Mucosa of stomach (tissue), 1 donor: ENCODE data around the gene FAU.
A peak's percentile ranks its signal among the peaks of the same experiment; 100 is the strongest.

Source experiments
- H3K27me3 ChIP-seq: one replicate; pipeline ENCODE4 v1.7.0; 2013; ENCODE audit warnings: mild to moderate bottlenecking, low read length; ENCODE audit not compliant: control insufficient read depth, insufficient read depth
- H3K36me3 ChIP-seq: one replicate; pipeline ENCODE4 v1.7.0; 2013; ENCODE audit warnings: low read length; ENCODE audit not compliant: control insufficient read depth, insufficient read depth
- H3K4me1 ChIP-seq: one replicate; pipeline ENCODE4 v1.7.0; 2013; ENCODE audit warnings: mild to moderate bottlenecking, low read length; ENCODE audit not compliant: control insufficient read depth, insufficient read depth
- H3K4me3 ChIP-seq: one replicate; pipeline ENCODE4 v1.7.0; 2013; ENCODE audit warnings: low read length
- H3K9ac ChIP-seq: one replicate; pipeline ENCODE4 v1.7.0; 2013; ENCODE audit warnings: mild to moderate bottlenecking, low read length, moderate library complexity
- H3K9me3 ChIP-seq: one replicate; pipeline ENCODE4 v1.7.0; 2013; ENCODE audit warnings: mild to moderate bottlenecking, low read length, moderate library complexity; ENCODE audit not compliant: control insufficient read depth
- donor health status: Pancreatic carcinoma.

The FAU gene

DNA sequence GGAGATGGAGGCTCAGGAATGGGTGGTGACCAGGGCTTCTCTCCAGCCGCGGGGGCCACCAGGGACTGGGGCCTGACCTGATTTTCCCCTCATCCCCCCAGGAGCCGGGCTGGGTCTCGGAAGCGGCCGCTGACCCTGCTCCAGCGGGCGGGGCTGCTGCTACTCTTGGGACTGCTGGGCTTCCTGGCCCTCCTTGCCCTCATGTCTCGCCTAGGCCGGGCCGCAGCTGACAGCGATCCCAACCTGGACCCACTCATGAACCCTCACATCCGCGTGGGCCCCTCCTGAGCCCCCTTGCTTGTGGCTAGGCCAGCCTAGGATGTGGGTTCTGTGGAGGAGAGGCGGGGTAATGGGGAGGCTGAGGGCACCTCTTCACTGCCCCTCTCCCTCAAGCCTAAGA is 34.1 kb downstream of the FAU start:
- H3K4me3 ChIP-seq: no peak overlapping the region
- no peak overlapping the region for H3K9ac ChIP-seq
- no peaks in the 10 kb centered on the region for H3K27me3 ChIP-seq
- no peaks in the 10 kb centered on the region for H3K9me3 ChIP-seq
- peaks cover 18% of the 10 kb centered on the region for H3K4me1 ChIP-seq
- no peaks in the 10 kb centered on the region for H3K36me3 ChIP-seq

DNA sequence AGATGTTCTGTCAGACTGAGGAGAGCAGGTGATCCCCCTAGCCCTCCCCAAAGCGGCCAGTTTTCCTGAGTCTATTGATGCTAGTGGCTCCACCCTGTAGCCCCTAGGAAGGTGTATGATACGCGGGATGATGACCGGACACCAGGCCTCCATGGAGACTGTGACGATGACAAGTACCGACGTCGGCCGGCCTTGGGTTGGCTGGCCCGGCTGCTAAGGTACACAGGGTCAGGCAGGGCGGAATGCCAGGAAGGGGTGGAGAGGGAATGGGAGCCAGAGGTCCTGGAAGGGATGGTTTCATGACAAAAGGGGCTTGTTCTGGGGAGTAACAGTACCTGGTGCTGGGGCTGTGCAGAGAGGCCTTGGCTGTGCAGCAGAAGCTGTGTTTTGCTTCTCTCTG is 34.7 kb downstream of the FAU start:
- Histone ChIP-seq H3K27me3 (no peaks in the 10 kb centered on the region), H3K4me1 (peaks cover 18% of the 10 kb centered on the region), H3K36me3 (no peaks in the 10 kb centered on the region)

DNA sequence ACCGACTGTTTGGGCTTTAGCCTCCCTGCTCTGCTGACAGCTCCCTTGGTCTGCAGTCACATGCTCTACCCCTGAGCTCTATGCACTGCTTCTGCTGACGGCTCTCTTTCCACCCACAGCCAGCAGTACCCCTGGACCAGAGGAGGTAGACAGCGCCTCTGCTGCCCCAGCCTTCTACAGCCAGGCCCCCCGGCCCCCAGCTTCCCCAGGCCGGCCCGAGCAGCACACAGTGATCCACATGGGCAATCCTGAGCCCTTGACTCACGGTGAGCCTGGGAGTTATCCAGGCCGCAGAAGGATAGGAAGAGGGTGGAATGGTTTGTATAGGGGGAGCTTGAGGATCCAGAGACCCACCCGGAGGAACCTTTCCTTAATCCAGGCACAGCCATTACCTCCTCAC is 35.1 kb downstream of the FAU start:
- H3K9ac ChIP-seq: no peak overlapping the region

More for the DNA sequence above, 34.7 kb downstream of the FAU start:
- H3K9ac ChIP-seq: no peak overlapping the region
- no peak overlapping the region for H3K4me3 ChIP-seq
- no peaks in the 10 kb centered on the region for H3K9me3 ChIP-seq

DNA sequence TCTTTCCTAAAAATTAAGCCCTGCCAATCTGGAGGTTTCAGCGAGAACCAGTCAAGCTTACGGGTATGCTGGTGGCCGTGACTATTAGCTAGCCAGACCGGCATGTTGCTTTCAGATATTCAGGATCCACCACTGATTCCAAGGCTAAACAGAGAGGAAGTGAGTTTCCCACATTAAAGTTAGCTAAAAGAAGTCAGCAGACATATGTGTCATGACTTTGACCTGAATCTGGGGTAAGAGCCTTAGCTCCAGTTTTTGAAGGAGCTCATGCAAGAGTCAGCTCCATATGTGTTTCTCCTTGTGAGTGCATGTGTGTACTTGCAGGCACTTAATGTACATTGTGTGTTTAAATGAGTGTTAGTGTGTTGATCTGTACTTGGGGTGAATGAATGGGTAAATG is 36.5 kb downstream of the FAU start:
- peaks cover 18% of the 10 kb centered on the region for H3K4me1 ChIP-seq
- H3K36me3 ChIP-seq: no peaks in the 10 kb centered on the region
- no peaks in the 10 kb centered on the region for H3K9me3 ChIP-seq
- no peak overlapping the region for H3K4me3 ChIP-seq
- no peaks in the 10 kb centered on the region for H3K27me3 ChIP-seq
- H3K9ac ChIP-seq: no peak overlapping the region

More for the DNA sequence above, 35.1 kb downstream of the FAU start:
- Histone ChIP-seq H3K4me3 (no peak overlapping the region), H3K4me1 (peaks cover 18% of the 10 kb centered on the region), H3K36me3 (no peaks in the 10 kb centered on the region), H3K27me3 (no peaks in the 10 kb centered on the region), H3K9me3 (no peaks in the 10 kb centered on the region)

DNA sequence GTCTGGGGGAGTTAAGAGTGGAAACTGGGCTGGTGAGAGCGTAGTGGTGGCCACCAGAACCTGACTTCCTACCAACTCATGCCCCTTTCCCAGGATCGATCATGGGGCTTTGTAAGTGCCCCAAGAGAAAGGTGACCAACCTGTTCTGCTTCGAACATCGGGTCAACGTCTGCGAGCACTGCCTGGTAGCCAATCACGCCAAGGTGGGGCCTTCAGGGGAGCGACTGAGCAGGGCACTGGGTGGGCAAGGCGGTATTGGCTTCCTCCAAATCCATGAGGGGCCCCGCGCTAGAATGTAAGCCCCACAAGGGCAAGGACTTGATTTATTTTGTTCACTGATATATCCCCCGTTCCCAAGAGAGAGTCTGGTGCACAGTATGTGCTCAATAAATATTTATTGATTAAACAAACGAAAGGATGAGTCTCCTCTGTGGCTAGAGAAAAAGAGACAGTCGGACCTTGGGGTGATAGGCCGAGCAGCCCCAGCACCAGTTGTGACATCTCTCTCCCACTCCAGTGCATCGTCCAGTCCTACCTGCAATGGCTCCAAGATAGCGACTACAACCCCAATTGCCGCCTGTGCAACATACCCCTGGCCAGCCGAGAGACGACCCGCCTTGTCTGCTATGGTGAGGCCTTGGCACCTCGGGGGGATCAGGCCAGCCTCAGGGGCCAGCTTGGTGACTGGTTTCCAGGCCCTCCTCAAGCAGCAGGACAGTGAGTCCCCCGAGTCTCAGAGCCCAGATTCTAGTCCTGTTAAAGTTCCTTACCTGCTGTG is 37.1 kb downstream of the FAU start:
- H3K27me3 ChIP-seq: no peaks in the 10 kb centered on the region
- no peaks in the 10 kb centered on the region for H3K36me3 ChIP-seq
- peaks cover 18% of the 10 kb centered on the region for H3K4me1 ChIP-seq
- peak overlapping the region; percentile 85 for H3K4me3 ChIP-seq
- peak overlapping the region; percentile 88 for H3K9ac ChIP-seq
- H3K9me3 ChIP-seq: no peaks in the 10 kb centered on the region

DNA sequence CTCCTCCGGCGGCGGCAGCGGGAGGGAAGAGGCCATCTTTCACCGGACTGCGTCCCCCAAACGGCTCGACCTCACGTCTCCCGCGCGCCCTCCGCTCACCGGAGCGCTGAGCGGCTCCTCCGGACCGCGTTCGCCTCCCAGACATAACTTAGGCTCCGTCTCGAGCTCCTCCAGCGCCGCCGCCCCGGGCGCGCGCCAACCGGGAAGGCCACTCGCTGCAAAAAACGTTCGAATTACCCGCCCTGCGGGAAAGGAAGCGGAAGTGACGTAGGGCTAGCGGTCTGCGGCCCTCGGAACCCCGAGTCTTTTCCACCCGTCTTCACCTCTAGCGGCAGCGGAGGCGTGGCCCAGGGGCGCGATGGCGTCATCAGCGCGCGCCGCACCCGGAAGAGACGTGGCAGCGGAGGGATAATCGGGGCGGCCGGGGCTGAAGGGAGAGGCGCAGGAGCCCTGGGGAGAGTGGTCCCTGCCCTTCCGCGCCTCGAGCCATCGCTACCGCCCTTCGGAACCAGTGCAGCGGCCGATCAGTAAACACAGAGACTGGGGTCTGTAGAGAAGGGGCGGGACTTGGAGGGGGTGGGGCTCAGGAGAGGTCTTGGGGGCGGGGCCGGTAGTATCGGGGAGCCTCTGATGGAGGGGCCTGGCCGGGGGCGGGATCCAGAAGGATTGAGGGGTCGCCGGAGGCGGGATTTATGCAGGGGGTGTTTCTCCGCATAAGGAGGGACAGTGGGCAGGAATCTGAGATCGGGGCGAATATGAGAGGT is 37.9 kb downstream of the FAU start, which contains the start of the genes CDCA5 and ZFPL1:
Gene CDCA5 (minus strand): TSS at position 207 of the 764 bp plus-strand sequence. CDS start 62 bp downstream, at position 145.
Gene ZFPL1 (plus strand): TSS at position 389 of the 764 bp plus-strand sequence. CDS start 477 bp downstream, outside the sequence.
- H3K4me1 ChIP-seq: peaks cover 18% of the 10 kb centered on the region
- H3K9me3 ChIP-seq: no peaks in the 10 kb centered on the region
- peak within 1 kb of the TSS; percentile 88 for H3K9ac ChIP-seq
- H3K36me3 ChIP-seq: no peaks in the 10 kb centered on the region
- peak within 1 kb of the TSS; percentile 85 for H3K4me3 ChIP-seq
- no peaks in the 10 kb centered on the region for H3K27me3 ChIP-seq

DNA sequence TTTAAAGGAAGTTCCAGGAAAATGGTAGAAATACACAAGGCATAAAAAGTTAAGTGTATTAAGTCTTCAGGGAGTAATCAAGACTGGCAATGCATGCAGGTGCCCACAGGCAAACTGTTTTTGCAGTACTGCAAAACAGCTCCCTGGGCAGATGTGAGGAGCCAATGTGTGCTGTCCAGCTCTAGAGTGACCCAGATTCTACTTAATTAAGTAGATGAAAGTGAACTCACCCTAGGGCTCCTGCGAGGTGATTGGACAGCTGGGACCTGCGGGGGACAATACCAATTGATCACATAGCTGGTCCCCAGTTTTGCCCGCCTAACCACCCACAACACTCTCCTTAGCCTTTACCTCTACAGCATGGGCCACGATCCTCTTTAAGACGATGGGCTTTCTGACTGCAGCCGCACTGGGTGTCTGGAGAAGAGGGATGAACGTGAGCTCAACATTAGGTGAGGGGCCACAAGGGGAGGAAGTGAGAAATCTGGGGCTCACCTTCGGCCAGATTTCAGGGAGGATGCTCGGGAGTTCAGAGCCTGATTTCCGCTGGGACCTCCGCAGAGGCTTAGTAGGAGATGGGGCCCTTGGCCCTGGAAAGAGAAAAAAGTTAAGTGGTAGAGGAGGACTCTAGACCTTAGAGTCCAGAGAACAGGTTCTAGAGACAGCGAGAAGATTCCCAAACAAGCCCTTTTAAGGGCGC is 38.6 kb downstream of the FAU start:
- peak overlapping the region; percentile 49 for H3K4me3 ChIP-seq
- H3K9me3 ChIP-seq: no peaks in the 10 kb centered on the region
- H3K4me1 ChIP-seq: peaks cover 25% of the 10 kb centered on the region
- no peaks in the 10 kb centered on the region for H3K27me3 ChIP-seq
- H3K36me3 ChIP-seq: no peaks in the 10 kb centered on the region
- H3K9ac ChIP-seq: peak overlapping the region; percentile 88

DNA sequence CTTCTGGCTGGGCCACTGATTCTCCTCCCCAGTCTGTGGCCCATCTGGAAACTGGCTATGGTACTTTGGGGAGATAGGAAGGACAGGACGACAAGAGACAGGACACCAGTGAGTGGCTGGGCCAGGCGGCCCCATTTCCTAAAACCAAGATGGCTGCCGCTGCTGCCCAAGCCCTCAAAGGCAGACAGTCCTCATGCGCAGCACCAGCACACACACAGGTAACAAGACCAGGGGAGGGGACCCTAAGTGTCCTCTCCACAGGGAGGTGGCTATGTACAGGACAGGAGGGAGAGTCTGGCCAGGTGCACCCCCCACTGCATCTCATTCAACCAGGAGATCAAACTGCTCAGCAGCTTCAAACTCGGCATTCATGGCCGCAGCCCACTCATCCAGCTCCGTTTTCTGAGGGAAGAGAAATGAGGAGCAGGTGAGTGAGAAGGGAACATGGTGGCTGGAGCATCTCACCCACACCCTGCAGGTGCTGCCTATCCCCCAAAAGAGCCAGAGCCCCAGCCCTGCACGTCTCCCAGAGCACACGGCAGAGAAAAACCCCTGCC is 43.1 kb downstream of the FAU start:
- Histone ChIP-seq H3K27me3 (no peaks in the 10 kb centered on the region), H3K9me3 (no peaks in the 10 kb centered on the region), H3K9ac (peak overlapping the region; percentile 48)

DNA sequence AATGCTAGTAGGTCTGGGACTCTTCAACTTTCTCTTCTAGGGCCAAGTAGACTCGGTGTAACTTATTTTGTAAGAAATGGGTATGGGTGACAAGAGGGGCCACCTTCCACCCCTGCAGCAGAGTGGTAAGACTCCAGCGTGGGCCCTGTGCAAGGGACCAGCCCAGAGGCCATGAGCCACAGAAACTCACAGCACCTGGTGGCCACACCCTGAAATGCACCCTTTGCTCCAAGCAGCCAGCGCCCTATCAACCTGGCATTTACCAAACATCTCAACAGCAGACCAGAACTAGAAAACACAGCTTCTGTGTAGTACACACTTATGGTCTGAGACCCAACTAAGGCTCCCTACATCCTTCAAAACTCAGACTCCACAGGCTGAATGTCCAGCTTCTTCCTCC is 43.8 kb downstream of the FAU start:
- no peaks in the 10 kb centered on the region for H3K27me3 ChIP-seq
- H3K36me3 ChIP-seq: no peaks in the 10 kb centered on the region
- peaks cover 8% of the 10 kb centered on the region for H3K4me1 ChIP-seq
- no peaks in the 10 kb centered on the region for H3K9me3 ChIP-seq
- no peak overlapping the region for H3K4me3 ChIP-seq
- peak overlapping the region; percentile 48 for H3K9ac ChIP-seq

More for the DNA sequence above, 43.1 kb downstream of the FAU start:
- H3K36me3 ChIP-seq: no peaks in the 10 kb centered on the region
- peaks cover 15% of the 10 kb centered on the region for H3K4me1 ChIP-seq
- H3K4me3 ChIP-seq: no peak overlapping the region

DNA sequence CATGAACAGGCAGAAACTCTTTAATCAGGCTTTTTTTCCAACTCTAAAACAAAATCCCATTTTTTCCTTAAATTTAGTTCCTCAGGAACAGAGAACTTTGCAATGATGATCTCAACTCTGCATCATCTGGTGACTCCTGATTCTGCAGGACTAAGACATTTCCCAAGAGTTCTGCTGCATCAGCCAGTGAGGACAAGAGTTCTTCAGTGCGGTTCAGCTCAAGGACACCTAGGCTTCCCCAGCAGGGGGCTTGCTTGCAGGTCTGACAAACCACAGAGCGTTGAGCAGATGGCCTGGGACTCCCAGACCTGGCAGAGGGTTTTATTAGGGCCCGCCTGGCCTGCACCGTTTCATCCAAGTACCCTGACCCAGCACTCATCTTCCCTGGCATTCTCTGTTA is 44.5 kb downstream of the FAU start:
- H3K36me3 ChIP-seq: no peaks in the 10 kb centered on the region
- no peaks in the 10 kb centered on the region for H3K27me3 ChIP-seq
- no peaks in the 10 kb centered on the region for H3K9me3 ChIP-seq
- no peak overlapping the region for H3K4me3 ChIP-seq
- peaks cover 7% of the 10 kb centered on the region for H3K4me1 ChIP-seq
- H3K9ac ChIP-seq: no peak overlapping the region

DNA sequence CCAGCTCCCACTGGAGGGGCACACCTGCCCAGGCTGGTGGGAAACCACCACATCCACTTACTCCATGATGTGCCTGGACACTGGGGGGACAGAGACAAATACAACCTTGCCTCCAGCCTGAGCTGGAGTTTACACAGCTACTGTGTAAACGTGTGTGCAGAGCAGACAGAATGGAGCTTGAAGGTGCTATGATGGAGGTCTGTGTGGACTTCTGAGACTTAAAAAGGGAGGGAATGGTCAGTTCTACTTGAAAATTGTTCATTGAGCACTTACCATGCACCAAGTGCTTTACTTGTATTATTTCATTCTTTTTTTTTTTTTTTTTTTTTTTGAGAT is 49.3 kb downstream of the FAU start:
- H3K9ac ChIP-seq: no peak overlapping the region
- no peaks in the 10 kb centered on the region for H3K36me3 ChIP-seq
- no peaks in the 10 kb centered on the region for H3K9me3 ChIP-seq
- H3K4me1 ChIP-seq: no peaks in the 10 kb centered on the region
- no peaks in the 10 kb centered on the region for H3K27me3 ChIP-seq
- H3K4me3 ChIP-seq: no peak overlapping the region
